HG03342 (cell line): ENCODE results near the gene CHPT1.
"Not testable (repeated sequence)": the region's sequence is repeated elsewhere in the genome, so short reads cannot be mapped to it uniquely, and the experiment has no call there.

Experiments
- ATAC-seq: cut with Tn5 transposase; IDR thresholded peaks from one replicate; pipeline ENCODE4 v1.9.1; 2021; ENCODE audit warnings: mild to moderate bottlenecking, moderate library complexity; ENCODE audit not compliant: unreplicated experiment

The CHPT1 gene

DNA sequence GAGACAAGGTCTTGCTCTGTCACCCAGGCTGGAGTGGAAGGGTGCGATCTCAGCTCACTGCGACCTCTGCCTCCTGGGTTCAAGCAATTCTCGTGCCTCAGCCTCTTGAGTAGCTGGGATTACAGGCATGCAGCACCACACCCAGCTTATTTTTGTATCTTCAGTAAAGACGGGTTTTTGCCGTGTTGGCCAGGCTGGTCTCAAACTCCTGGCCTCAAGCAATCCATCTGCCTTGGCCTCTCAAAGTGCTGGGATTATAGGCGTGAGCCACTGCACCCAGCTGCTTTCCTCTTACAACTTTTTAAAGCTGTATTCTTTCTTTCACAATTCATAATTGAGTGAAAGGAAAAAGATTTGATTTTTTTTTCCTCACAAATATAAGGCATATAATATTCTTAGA, 15.8 kb upstream of the CHPT1 start:
- ATAC-seq: not testable (repeated sequence)

DNA sequence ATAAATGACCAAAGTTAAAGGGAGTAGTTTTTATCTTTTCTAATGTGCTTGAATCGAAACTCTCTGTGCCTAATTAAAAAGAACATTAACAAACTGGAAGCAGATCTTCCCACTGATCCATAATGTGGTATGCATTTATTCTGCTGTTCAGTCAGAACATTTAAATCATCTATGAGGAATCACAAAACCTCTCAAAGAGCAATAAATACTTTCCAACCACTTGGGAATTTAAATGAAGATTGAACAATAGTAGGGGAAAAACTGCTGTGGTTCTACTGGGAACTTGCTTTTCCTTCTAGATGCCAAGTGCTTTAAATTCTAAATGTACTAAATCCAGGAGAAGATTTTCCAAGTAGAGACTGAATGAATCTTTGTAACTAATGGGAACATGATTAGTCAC, 12.3 kb upstream of the CHPT1 start:
- no peak for ATAC-seq

DNA sequence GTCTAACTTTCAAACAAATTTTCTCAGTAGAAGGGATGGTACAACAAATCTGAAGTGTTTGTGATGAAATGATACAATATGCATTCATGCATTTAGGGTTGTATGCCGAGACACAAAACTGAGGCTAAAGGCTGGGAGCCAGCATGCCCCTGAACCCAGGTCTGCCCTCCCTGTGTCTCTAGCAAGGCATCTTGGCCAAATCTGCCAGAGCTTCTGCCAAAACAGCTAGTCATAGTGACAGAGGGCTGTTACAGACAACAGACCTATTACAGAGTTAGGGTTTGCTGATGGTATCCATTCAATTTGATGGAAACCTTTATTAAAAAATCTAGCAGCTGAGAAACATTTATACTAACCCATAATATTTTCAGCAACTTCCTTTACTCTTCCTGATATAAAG, 11.3 kb upstream of the CHPT1 start:
- no peak for ATAC-seq

DNA sequence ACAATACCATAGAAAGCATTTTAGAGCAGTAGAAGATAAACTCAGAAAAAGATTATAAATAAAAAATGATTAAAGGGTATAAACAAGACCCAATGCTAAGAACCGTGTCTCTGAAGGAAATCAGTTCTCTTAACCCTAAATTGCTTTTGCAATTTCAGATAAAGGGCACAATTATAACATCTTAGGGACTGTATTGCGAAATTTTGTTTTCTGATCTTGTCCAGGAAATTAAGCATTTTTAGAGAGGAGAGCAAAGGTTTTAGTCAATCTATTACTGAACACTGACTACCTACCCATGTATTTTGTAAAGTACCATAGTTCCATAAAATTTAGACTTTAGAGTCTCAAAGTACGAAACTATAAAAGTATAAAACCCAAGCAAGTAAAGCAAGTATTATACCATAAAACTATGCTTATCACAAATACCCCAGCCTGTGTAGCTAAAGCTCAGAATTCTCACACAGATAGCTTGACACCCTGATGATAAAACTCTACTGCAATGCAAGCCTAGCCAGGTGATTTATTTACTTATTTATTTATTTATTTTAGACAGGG, 6.8 kb upstream of the CHPT1 start:
- ATAC-seq: no peak

DNA sequence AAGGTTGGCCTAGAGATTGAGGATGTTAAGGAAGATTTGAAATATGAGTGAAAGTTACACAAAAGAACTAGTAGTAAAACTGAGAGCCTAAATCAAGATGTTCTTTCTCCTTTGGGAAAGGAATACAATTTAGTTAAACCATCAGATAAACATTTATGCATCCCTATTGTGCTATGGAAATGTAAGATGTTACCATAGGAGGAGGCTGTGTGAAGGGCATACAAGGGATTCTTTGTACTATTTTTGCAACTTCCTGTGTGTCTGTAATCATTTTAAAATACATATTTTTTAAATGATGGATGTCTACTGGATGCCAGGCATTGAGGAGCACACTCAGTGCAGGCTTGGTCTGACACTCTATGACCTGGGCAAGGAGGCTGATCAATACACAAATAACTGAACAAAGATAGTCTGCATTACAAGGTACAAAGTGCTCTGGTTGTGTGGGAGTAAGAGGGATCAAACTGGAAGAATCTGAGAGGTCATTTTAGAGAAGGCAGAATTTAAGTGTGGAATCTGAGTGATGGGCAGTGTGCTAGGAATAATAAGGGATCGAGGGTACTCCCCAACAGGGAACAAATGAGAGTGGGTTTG, 5.8 kb upstream of the CHPT1 start:
- no peak for ATAC-seq

DNA sequence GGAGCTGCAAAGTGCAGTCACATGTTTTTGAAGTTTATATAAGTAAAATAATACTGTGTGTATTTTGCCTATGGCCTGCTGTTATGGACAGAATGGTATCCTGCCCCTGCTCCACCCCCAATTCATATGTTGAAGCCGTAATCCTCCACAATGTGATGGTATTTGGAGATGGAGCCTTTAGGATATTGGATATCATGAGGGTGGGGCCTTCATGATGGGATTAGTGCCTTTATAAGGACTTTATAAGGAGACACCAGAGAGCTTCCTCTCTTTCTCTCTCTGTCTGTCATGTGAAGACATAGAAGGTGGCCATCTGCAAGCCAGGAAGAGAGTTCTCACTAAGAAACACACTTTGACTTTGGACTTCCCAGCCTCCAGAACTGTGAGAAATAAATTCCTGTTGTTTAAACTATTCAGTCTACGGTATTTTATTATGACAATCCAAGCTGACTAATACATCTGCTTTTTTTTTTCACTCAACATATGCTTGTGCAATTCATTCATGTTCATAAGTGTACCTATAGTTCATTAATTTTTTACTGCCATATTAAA, 3.1 kb upstream of the CHPT1 start:
- ATAC-seq: no peak

DNA sequence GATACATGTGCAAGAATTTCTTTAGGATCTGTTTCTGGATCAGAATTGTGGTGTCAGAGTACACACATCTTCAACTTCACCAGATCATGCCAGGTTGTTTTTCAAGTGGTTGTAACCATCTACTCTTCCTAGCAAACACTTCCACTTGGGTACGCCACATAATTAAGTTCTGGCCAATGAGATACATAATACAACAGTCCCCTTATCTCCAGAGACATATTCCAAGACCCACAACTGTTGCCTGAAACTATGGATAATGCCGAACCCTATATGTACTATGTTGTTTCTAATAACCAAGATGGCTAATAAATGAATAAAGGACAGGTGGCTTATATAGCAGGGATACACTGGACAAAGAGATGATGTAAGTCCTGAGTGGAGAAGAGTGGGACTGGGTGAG, 2.5 kb upstream of the CHPT1 start:
- no peak for ATAC-seq

DNA sequence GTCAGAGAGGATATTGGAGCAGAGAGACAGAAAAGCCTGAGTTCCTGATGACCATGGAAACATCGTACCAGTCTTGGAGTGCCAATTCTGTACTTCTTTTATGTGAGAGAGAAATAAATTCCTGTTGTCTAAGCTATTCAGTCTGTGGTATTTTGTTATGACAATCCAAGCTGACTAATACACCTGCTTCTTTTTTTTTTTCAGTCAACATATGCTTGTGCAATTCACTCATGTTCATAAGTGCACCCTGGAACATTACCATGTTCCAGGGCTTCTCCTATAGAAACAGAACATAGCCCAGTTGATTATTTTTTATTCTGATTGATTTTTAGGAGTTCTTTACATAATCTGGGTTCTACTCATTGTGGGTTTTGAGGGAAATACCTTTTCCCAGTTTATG, 1.7 kb upstream of the CHPT1 start:
- ATAC-seq: no peak

DNA sequence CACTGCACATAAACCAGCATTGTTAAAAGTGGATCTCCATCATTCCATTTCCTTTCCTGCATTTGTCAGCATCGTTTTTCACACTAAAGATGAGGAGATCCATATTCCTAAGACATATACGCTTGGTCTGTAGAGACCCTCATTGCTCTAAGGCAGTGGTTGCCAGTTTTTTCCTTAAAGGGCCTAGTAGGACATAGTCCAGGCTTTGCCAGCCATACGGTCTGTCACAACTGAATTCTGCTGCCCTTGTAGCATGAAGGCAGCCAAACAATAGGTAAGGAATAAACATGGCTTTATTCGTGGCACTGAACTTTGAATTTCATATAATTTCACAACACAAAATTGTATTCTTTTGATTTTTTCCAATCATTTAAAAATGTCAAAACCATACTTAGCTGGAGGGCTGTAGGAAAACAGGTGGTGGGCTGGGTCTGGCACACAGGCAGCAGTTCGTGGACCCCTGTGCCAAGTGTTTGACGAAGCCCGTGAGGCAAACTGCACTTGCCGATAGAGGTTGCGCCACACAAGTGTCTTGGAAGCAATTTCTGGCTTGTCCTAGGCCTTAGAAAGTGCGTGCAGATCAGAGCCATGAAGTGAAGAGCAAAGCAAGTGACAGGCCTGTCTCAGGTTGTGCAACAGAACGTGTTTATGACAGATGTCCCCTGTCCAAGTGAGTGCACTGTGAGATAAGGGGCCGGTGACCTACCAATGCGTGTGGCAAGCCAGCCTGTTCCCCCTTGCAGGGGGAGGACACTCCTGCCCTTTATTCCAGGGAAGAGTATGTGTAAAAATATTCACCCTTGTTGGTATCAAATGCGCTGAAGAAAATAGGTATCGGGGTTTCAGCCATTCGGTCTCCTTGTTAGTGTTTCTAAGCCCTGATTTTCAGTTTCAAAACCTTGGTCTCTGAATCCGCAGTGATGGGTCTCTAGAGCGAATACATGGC, 916 bp upstream of the CHPT1 start:
- ATAC-seq: peak; percentile 7

DNA sequence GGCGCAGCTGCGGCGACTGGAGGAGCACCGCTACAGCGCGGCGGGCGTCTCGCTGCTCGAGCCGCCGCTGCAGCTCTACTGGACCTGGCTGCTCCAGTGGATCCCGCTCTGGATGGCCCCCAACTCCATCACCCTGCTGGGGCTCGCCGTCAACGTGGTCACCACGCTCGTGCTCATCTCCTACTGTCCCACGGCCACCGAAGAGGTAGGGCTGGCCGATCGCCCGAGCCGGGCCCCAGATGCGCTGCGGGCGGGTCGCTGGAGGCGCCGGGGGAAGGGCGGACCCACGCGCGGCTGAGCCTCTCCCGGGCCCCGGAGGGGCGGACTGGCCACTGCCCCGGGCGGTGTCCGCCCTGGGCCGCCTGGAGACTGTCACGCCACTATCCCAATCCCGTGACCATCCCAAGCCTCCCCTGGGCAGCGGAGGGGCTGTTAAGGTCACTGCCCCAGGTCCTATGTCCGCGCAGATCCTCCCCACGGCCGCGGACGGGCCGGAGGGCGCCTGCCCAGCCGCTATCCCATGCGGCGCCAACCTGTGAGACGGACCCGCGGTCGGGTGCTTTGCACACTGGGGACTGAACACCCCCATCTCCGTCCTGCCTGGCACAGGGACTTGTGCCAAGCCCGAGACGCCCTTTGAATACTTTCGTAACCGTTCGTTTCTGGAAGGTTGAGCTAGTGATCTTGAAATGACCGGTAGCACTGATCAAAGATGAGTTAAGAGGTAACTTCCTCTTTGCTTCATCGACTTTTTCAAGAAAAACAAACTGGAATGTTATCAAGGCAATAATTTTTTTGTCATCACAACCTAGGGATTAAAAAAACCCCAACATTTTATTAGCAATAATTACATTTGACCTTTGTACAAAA, 725 bp downstream of the CHPT1 start:
- ATAC-seq: peak; percentile 30

DNA sequence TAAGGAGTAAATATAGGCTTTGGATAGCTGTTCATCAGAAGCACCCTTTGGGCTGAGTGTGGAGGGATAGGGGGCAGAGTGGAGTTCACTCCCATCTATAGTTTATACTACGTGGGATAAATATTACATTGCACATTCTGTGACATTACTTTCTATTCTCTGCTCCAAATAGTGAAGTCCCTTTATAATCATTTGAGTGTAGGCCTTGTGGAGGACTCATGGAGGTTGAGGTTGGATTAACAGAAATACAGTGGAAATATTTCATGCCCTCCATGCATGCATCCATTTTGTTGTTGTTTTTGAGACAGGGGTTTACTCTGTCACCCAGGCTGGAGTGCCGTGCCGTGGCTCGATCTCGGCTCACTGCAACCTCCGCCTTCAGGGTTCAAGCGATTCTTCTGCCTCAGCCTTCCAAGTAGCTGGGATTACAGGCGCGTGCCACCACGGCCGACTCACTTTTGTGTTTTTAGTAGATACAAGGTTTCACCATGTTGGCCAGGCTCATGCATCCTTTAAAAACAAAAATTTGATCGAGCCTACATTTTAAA, 1.4 kb downstream of the CHPT1 start:
- ATAC-seq: no peak

DNA sequence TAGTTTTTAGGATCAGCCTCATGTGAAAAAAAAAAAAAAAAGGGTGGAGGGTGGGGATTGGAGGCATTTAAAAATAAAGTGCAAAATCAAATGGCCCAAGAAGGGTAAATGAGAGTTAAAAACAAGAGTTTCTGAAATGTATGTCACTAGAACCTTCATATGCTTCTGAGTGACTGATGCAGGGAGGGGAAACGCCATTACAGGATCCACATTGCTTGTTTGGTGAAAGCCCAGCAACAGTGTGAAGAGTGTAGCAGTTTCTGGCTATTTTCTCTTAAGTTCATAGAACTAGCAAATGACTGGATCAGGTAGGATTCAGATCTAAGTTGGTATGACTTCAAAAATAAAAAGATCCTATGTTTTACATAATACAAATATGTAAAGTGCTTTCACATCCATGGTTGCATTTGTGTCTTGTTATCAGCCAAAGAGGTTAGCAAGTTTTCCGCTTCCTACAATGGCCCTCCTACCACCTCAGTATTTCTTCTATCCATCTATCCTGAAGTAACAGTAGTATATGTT, 2.9 kb downstream of the CHPT1 start:
- no peak for ATAC-seq

DNA sequence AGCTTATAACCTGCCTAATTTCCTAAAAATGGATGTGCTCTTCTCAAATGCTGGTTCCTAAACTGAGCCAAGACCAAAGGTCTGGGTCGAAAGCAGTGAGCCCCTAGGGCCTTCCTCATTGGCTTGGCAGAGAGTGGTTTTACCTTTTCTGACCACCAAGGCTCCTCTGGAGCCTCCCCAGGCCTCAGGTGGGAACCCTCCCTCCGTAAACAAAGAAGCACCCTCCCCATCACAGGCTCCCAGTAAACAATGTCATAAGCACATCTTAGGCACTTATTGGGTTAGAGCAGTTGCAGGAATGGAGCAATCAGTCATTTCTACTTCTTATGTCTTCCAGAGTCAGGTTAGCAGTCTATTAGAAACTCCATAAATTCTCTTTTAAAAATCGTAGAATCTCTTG, 6.0 kb downstream of the CHPT1 start:
- ATAC-seq: no peak

DNA sequence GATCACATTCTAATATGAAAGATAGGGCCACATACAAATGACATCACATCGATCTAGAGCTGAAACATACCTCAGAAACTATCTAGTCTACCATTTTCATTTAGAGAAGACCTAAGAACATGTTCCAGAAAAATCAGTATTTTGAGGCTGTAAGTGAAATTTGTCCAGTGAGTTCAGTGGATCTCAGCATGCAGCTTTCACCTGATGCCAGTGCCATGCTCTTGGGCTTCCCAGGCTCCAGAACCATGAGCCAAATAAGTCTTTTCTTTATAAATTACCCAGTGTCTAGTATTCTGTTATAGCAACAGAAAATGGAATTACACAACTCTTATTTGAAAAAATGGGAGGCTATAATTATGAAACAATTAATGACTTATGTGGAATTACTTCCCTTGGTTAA, 9.0 kb downstream of the CHPT1 start:
- no peak for ATAC-seq

DNA sequence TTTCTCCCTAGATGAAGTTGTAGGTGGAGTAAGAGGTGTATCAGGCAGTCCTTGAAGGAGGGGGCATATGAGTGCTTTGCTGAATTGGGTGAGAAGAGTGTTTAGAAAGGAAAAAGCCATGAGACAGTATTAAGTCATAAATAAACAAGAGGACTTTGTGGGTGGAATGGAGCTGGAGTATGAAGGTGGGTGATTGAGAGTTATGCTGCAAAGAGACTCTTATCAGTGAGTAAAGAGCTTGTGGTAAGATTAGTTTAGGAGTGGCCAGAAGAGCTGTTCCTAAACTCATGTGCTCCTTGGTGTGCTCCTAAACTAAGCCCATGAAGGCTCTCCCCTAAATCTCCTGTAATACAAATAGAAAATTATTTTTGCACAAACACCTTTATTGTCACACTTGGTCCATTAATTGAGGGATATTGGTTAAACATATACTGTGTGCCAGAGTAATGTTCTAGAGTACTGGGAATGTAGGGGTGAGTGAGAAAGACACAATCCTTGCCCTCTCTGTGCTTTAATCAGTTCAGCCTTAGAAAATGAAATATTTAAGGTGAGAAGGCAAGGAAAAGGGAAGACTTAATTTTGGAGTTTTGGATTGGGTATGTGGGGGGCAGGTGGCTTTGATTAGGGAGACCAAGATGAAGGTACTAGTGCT, 9.8 kb downstream of the CHPT1 start:
- no peak for ATAC-seq

DNA sequence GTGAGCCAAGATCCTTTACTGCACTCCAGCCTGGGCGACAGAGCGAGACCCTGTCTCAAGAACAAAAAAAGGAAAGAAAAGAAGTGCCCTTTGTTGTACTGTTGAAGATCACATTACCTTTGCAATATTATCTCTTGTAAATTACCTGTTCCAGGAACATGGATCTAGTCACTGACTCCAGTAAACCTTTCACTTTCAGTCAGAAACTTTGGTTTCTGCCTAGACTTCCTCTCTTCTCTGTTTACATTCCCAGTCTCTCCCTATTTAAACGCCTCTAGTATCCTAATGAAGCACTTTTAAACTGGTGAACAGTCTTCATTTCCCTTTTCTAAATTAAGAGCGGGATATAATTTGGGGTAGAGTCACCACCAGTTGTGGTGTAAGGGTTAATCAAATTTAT, 12.8 kb downstream of the CHPT1 start:
- no peak for ATAC-seq

DNA sequence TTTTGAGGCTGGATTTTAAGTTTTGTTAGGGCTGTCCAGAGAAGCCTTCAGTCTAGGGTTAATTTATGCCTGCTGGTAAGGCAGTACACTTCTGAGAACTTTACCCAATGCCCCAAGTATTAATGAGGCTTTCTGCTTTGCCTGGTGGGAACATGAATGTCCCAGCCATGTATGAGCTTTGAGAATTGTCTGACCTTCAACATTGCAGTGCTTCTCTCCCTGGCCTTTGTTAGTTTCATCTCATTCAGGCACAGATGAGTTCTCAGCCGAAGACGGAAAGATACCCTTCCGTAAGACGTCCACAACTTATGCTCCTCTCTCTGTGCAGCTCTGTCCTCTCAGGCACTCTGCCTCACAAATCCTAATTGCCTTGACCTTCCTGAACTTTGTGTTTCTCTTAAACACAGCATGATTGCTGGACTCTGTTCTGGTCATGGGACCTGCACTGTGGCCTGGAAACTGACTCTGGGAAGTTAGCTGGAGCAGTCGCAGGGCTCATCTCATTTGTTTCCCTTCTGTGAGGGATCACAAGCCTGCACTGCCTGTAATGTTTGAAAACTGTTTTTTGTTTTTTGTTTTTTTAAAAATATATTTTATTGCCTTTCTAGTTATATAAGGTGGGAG, 15.7 kb downstream of the CHPT1 start:
- no peak for ATAC-seq

DNA sequence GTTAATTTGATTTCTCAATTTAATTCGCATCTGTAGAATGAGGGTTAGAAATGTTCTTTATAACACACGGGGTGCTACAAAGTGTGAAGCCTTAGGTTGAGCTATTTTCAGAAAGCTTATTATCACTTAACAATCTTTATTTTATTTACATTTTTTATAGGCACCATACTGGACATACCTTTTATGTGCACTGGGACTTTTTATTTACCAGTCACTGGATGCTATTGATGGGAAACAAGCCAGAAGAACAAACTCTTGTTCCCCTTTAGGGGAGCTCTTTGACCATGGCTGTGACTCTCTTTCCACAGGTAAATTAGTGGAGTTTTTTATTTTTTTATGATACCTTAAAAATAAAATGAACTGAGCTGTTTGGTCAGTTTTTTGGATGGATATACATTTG, 16.5 kb downstream of the CHPT1 start:
- no peak for ATAC-seq

DNA sequence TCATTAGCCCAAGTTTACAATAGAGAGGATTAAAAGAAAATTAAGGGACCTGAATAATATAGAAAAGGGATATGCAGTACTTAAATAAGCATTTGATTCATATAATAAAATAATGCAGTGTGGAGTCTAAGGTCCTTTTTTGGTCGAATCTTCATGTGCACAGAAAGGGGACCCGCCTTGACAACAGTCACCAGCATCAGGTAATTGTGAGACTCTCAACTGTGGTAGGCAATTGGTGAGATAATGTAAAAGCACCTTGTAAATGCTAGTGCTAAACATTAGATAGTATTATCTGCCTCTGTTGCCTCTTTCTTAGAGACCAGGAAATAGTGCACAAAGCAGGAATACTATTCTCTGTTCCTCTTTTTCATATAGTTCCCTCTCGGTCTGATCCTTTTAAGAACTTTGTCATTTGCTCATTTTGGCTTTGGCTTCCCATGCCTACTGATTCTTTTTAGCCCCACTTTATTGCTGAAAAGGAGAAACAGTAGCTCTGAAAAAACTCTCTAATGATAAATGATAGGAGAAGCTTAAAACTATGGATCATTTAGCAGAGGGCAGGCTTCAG, 17.5 kb downstream of the CHPT1 start:
- no peak for ATAC-seq
